ENCODE measurements around the gene CPEB4.

- TF ChIP-seq MAX (IDR thresholded peaks at IDR 0.05) (no peak), CTCF (IDR thresholded peaks at IDR 0.05 in 2 of 3, conservative IDR thresholded peaks at IDR 0.05 in 1 of 3; ENCODE audit: borderline replicate concordance in 1 of 3, insufficient read depth in 1 of 3, low read depth in 2 of 3, low read length in 2 of 3) (no peak), EZH2phosphoT487 (IDR thresholded peaks at IDR 0.05; ENCODE audit: borderline replicate concordance) (no peak), REST (IDR thresholded peaks at IDR 0.05; ENCODE audit: low read depth) (no peak), SRF (IDR thresholded peaks at IDR 0.05; ENCODE audit: low read depth) (no peak)
Observed at GRCh38 chr5:173840111-173840983, 47.8 kb upstream of the CPEB4 start.
